ENCODE measurements around the gene OR1L1.

Gene OR1L1

GRCh38 chr9:122684851-122685250 lies 23.3 kb downstream of the OR1L1 start:
- TF ChIP-seq ZNF70 (CRISPR knock-in tag; IDR thresholded peaks at IDR 0.05) (no peak), ZFP3 (CRISPR knock-in tag; IDR thresholded peaks at IDR 0.05) (no peak), POU6F1 (CRISPR knock-in tag; IDR thresholded peaks at IDR 0.05; ENCODE audit: borderline replicate concordance, low read depth) (no peak), BACH2 (CRISPR knock-in tag; IDR thresholded peaks at IDR 0.05; ENCODE audit: borderline replicate concordance) (no peak), OSR1 (CRISPR knock-in tag; IDR thresholded peaks at IDR 0.05) (no peak), CSDC2 (CRISPR knock-in tag; IDR thresholded peaks at IDR 0.05) (no peak), PATZ1 (CRISPR knock-in tag; IDR thresholded peaks at IDR 0.05; ENCODE audit: borderline replicate concordance) (no peak), CSRNP3 (CRISPR knock-in tag; IDR thresholded peaks at IDR 0.05) (no peak), GLIS3 (CRISPR knock-in tag; IDR thresholded peaks at IDR 0.05) (no peak), ISL1 (CRISPR knock-in tag; IDR thresholded peaks at IDR 0.05) (no peak), ZNF8 (CRISPR knock-in tag; IDR thresholded peaks at IDR 0.05) (no peak), TCF4 (CRISPR knock-in tag; IDR thresholded peaks at IDR 0.05; ENCODE audit: borderline replicate concordance) (no peak), ZNF565 (CRISPR knock-in tag; conservative IDR thresholded peaks at IDR 0.05; ENCODE audit: low read depth) (no peak), CREB5 (CRISPR knock-in tag; IDR thresholded peaks at IDR 0.05; ENCODE audit: low read depth) (no peak), ESRRG (CRISPR knock-in tag; IDR thresholded peaks at IDR 0.05) (no peak)
- no peak for ATAC-seq

- TF ChIP-seq ZNF70 (CRISPR knock-in tag; IDR thresholded peaks at IDR 0.05): no peak
- ATAC-seq: no peak
Measured at GRCh38 chr9:122695696-122696095, 34.2 kb downstream of the OR1L1 start.
